Lung (tissue), 12 donors: ENCODE data around the gene SLC25A53. TPM values are rescaled to one million over a fixed set of nuclear protein-coding genes. Genes with fewer than 3 reads are reported as not detected.
A peak's percentile ranks its signal among the peaks of the same experiment; 100 is the strongest.
"Not testable (repeated sequence)": the region's sequence is repeated elsewhere in the genome, so short reads cannot be mapped to it uniquely, and the experiment has no call there.

Experiments used
- ATAC-seq: fragments of 200-7000 bp; cut with Tn5 transposase; one replicate; pipeline ENCODE4 v1.9.1; 2020; ENCODE audit warnings: moderate number of reproducible peaks; ENCODE audit not compliant: insufficient read depth, low FRiP score
- DNase-seq, 3 donors: peaks; one replicate each; pipeline ENCODE4 v3.0.0-alpha.2; 2013 to 2017
- H3K27ac ChIP-seq, 2 donors: one replicate each; pipeline ENCODE4 v1.5.1; 2013; ENCODE audit warnings: mild to moderate bottlenecking in 2 of 2, moderate library complexity in 2 of 2, control low read depth in 1 of 2, inconsistent platforms in 1 of 2, low read depth in 1 of 2, low read length in 1 of 2
- H3K27me3 ChIP-seq, 3 donors: one replicate each; pipeline ENCODE4 v1.5.1; 2013; ENCODE audit warnings: low read length in 2 of 3; ENCODE audit not compliant: control insufficient read depth in 3 of 3, insufficient read depth in 3 of 3
- H3K36me3 ChIP-seq, 4 donors: one replicate each; pipeline ENCODE4 v1.5.1; 2013; ENCODE audit warnings: low read length in 4 of 4, mild to moderate bottlenecking in 1 of 4, moderate library complexity in 1 of 4; ENCODE audit not compliant: control insufficient read depth in 4 of 4, insufficient read depth in 4 of 4
- H3K4me1 ChIP-seq, 5 donors: one replicate each; pipeline ENCODE4 v1.5.1; 2013; ENCODE audit warnings: low read length in 5 of 5, mild to moderate bottlenecking in 2 of 5, moderate library complexity in 1 of 5; ENCODE audit not compliant: control insufficient read depth in 5 of 5, insufficient read depth in 5 of 5
- H3K4me3 ChIP-seq: one replicate; pipeline ENCODE4 v1.5.1; 2013; ENCODE audit warnings: mild to moderate bottlenecking, control low read depth, moderate library complexity
- H3K9ac ChIP-seq, 2 donors: one replicate each; pipeline ENCODE4 v1.5.1; 2013; ENCODE audit warnings: low read length in 2 of 2, control low read depth in 1 of 2; ENCODE audit not compliant: insufficient read depth in 1 of 2
- H3K9me3 ChIP-seq, 4 donors: one replicate each; pipeline ENCODE4 v1.5.1; 2013; ENCODE audit warnings: low read length in 3 of 4, mild to moderate bottlenecking in 1 of 4, moderate library complexity in 1 of 4; ENCODE audit not compliant: control insufficient read depth in 4 of 4, insufficient read depth in 3 of 4
- CTCF ChIP-seq: IDR thresholded peaks from 2 replicates; pipeline ENCODE4 v1.5.1; 2012; ENCODE audit warnings: mild to moderate bottlenecking; ENCODE audit errors: control extremely low read depth, extremely low read depth
- whole genome bisulfite sequencing, 2 donors: extraction: QIAGEN DNeasy Blood & Tissue Kit; methylation state at CpG; one replicate each; pipeline ENCODE4 v1.1.7; 2013; 5-methylcytosine and 5-hydroxymethylcytosine counted together
- polyA plus RNA-seq, 2 donors: library from polyadenylated mRNA; stranded (reverse); fragments of 200-250 nt; gene quantifications; one replicate each; pipeline ENCODE4 v1.2.1, GENCODE V29; 2013
- total RNA-seq, 2 donors: library from RNA; depleted of rRNA in 1 of 2; stranded (reverse); fragments of >200 nt in 1 of 2; gene quantifications; one replicate each; pipeline ENCODE4 v1.2.1, GENCODE V29; 2014 to 2021
- donor health status: control.
- donor health status: control.
- donor health status: Bipolar disorder and iron deficiency.
- donor health status: healthy.
- donor health status: DM: yes; HTN: yes; CAD: no.

The SLC25A53 gene
- total and polyA plus RNA-seq, 4 donors, result 4.8 to 29.4 (median 5.9) TPM

- Histone ChIP-seq H3K4me1 (no peaks in the 10 kb centered on the region), H3K9ac (no peak overlapping the region), H3K9me3 (peaks cover 0 to 7% (median under 1%) of the 10 kb centered on the region in 4 donors), H3K27ac (no peak overlapping the region), H3K4me3 (no peak overlapping the region), H3K36me3 (no peaks in the 10 kb centered on the region), H3K27me3 (peaks cover 4 to 36% (median 20%) of the 10 kb centered on the region in 3 donors)
- TF ChIP-seq CTCF, result no peak
- 79 to 90% methylated on average over 6 to 7 of the region's 7 CpGs for WGBS, 2 donors
- no peak for ATAC-seq
- DNase-seq, result no peak
These were observed 71.3 kb downstream of the SLC25A53 start for GRCh38 chrX:104085477-104085876.

GRCh38 chrX:104084534-104085277, 72.1 kb downstream of the SLC25A53 start:
- ATAC-seq (peak; percentile 11), DNase-seq (no peak)
- no peak overlapping the region for H3K4me3 ChIP-seq
- no peak overlapping the region for H3K27ac ChIP-seq
- no peaks in the 10 kb centered on the region for H3K36me3 ChIP-seq
- H3K9ac ChIP-seq, result no peak overlapping the region
- peaks cover 4 to 29% (median 13%) of the 10 kb centered on the region in 3 donors for H3K27me3 ChIP-seq
- WGBS, 2 donors, result 67 to 68% methylated on average over 5 of the region's 5 CpGs
- peaks cover 0 to 7% (median under 1%) of the 10 kb centered on the region in 4 donors for H3K9me3 ChIP-seq
- H3K4me1 ChIP-seq, result no peaks in the 10 kb centered on the region
- no peak for TF ChIP-seq CTCF

- ATAC-seq, result no peak
- Histone ChIP-seq H3K9me3 (peaks cover 0 to 7% (median 0%) of the 10 kb centered on the region in 4 donors), H3K4me3 (no peak overlapping the region), H3K36me3 (no peaks in the 10 kb centered on the region), H3K9ac (no peak overlapping the region), H3K27me3 (peaks cover 4 to 23% (median 7%) of the 10 kb centered on the region in 3 donors), H3K27ac (no peak overlapping the region), H3K4me1 (no peaks in the 10 kb centered on the region)
- no peak for DNase-seq
- no peak for TF ChIP-seq CTCF
- 68 to 69% methylated on average over 4 of the region's 4 CpGs for WGBS, 2 donors
These were observed 72.7 kb downstream of the SLC25A53 start for GRCh38 chrX:104084063-104084462.

- H3K9ac ChIP-seq, H3K27ac ChIP-seq, H3K27me3 ChIP-seq, H3K36me3 ChIP-seq, H3K4me1 ChIP-seq, H3K4me3 ChIP-seq, H3K9me3 ChIP-seq, DNase-seq, ATAC-seq: not testable (repeated sequence)
- WGBS, 2 donors, result no CpG with 5 or more reads among the region's 6 CpGs
These were observed 79.0 kb downstream of the SLC25A53 start for GRCh38 chrX:104077854-104078253.

- DNase-seq, H3K36me3 ChIP-seq: not testable (repeated sequence)
- WGBS, 2 donors, result no CpG with 5 or more reads among the region's 46 CpGs
These were observed 80.9 kb downstream of the SLC25A53 start, which contains the start of gene TMSB15C for GRCh38 chrX:104075778-104076445. Gene TMSB15C, minus strand, starts transcription at chrX:104076236.

GRCh38 chrX:104062636-104063035, 94.2 kb downstream of the SLC25A53 start:
- not testable (repeated sequence) for H3K27me3 ChIP-seq, H3K36me3 ChIP-seq, H3K4me1 ChIP-seq, H3K9ac ChIP-seq, ATAC-seq, H3K4me3 ChIP-seq, H3K27ac ChIP-seq, H3K9me3 ChIP-seq, DNase-seq
- 91 to 92% methylated on average over 7 to 9 of the region's 18 CpGs for WGBS, 2 donors

More at GRCh38 chrX:104075778-104076445, 80.9 kb downstream of the SLC25A53 start, which contains the start of gene TMSB15C:
- peak; percentile 79 for ATAC-seq
- H3K9me3 ChIP-seq, H3K27ac ChIP-seq, H3K27me3 ChIP-seq, H3K9ac ChIP-seq, H3K4me1 ChIP-seq, H3K4me3 ChIP-seq: not testable (repeated sequence)
